ENCODE results near the gene MBNL1.

MBNL1 gene

DNA sequence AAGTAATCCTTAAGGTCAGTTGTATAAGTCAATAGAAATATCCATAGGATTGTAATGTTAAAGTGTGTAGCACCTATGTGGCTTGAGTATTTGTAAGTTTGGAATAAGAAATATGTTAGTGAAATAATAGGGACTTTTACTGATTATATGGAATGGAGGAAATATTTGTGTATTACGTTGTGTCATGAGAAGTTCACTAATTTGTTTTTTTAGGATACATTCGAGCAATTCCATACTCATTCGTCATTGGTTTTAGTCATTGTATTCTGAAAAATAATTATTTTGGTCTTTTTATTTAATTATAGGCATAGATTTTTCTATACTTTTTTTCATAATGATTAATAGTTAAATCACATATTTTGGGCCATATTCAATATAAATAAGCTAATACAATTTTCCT is 21.0 kb downstream of the MBNL1 start:
- no peak for DNase-seq
- in situ Hi-C loops (cut with HindIII; ENCODE audit: low pct_ligation_motif_present, low pct_unique_long_range_greater_than_20kb, low sequenced_read_pairs), result no loop called here

DNA sequence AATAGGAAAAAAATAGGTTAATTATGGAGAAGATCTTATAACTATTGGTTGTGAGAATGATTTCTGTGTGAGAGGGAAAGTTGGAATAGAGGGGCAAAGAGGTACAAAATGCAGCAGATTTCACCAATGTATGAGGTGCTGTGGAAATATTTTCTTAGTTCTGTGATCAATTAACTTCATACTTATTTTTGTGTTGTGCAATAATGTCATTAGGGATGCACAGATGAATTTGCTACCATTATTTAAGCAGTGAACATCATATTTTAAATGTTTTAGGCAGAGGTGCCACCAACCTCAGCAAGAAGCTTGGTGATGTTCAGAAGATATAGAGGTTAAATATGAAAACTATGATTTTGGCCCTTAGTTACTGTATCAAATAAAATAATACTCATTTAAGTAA is 21.6 kb downstream of the MBNL1 start:
- DNase-seq, result no peak
- in situ Hi-C loops (cut with HindIII; ENCODE audit: low pct_ligation_motif_present, low pct_unique_long_range_greater_than_20kb, low sequenced_read_pairs), result no loop called here

DNA sequence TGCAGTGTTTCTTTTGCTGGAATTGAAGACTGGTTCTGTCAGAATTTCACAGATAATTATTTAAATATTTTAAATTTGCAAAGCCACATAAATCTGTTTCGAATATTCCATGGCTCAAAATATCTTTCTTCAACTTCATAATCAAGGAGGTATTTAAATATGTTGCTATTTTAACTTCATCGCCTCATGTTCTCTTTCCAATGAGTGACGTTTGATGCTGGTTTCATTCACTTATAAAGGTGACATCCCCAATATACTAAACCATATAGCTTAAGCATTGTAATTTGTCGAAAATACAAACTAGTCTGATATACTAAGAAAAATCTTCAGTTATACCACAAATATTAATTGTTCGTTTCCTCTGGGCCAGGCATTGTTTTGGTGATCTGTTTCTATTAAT is 22.5 kb downstream of the MBNL1 start:
- in situ Hi-C loops (cut with HindIII; ENCODE audit: low pct_ligation_motif_present, low pct_unique_long_range_greater_than_20kb, low sequenced_read_pairs), result no loop called here
- no peak for DNase-seq

DNA sequence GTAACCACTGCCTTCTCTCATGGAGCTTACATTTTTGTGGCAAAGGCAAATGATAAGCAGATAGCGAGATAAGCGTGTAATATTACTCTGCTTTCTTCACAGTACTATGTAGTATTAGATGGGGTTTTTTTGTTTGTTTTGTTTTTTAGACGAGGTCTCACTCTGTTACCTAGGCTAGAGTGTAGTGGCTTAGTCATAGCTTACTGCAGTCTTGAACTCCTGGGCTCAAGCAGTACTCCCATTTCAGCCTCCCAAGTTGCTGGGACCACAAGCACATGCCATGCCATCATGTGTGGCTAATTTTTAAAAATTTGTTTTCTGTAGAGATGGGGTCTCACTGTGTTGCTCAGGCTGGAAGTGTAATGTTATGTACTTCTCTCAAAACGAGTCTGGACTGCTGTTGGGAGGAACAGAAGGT is 22.9 kb downstream of the MBNL1 start:
- DNase-seq, result no peak
- in situ Hi-C loops (cut with HindIII; ENCODE audit: low pct_ligation_motif_present, low pct_unique_long_range_greater_than_20kb, low sequenced_read_pairs), result no loop called here

DNA sequence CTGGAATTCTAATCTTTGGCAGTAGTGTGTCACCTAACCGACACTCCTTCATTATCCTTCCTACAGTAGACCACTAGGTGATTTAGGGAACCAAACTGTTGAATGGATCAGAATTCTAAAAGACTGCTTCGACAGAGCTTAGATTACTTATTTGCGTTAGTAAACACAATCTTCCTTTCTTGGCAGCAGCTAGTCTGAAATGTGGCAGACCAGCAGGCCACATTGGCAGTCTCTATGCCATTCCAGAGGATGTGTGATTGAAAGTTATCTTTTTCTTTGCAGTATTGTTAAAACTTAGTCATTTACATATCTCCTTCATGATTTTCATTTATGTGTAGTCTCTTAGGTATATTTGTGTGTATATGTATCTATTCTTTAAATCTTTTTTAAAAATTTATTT is 23.6 kb downstream of the MBNL1 start:
- no peak for DNase-seq
- in situ Hi-C loops (cut with HindIII; ENCODE audit: low pct_ligation_motif_present, low pct_unique_long_range_greater_than_20kb, low sequenced_read_pairs), result no loop called here

DNA sequence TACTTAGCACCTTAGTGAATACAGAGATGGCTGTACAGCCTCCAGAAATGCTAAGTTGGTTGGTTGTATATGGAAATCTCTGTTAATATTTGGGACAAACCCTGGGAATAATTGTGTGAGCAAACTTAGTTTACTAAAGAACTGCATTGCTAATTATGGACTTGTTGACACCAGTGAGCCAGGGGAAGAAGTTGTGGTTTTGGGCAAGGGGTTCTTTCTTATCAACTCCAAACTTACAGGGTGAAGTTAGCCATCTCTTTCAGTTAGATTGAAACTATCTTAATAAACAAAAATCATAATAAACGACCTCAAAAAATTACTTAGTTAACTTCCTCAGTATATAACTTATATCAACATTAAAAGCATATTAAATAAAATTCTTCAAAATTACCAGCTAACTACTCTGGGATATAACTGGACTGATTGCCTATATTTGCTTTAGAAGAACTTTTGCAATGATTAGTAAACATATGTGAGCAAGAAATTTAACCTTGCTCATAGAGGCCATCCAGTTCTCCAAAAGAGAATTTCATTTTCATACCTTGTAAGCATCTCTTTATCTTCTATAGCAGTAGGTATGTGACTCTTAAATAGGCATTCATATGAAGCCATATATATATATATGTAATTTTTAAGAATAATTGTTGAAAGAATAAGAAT is 24.7 kb downstream of the MBNL1 start:
- in situ Hi-C loops (cut with HindIII; ENCODE audit: low pct_ligation_motif_present, low pct_unique_long_range_greater_than_20kb, low sequenced_read_pairs), result no loop called here
- DNase-seq, result no peak

DNA sequence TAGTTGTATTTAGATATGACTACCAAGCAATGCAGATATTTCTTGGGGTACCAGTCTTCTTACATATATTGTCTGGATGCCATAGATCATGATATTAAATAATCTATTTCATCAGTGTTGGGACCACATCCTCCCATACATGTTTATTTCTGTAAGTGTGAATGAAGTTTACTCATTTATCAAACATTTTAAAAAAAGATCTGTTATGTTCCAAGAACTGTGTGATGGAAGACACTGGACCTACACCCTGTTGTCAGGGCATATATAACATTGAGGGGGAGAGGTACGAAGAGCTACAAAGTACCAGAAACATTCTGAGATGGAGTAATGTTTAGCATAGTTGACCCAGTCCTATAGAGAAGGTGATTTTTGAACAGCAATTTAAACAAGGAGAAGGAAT is 26.6 kb downstream of the MBNL1 start:
- in situ Hi-C loops (cut with HindIII; ENCODE audit: low pct_ligation_motif_present, low pct_unique_long_range_greater_than_20kb, low sequenced_read_pairs), result no loop called here
- DNase-seq, result no peak

DNA sequence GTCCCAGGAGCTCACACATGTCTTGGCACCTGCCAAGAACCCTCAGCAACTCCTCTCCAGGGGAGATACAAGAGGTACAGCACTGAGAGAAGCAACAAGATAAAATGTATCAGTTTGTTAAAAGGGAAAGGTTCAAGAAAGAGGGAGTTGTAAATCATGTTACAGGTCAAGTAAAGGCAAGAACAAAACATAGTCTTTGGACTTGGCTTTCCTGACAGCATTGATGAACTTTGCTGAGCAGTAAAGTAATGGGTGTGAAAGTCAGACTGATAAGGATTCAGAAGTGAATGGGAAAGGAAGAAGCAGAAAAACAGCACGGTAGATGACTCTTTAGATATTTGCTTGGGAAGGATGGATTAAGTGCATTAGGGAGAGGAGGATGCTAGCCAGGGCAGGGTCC is 27.1 kb downstream of the MBNL1 start:
- in situ Hi-C loops (cut with HindIII; ENCODE audit: low pct_ligation_motif_present, low pct_unique_long_range_greater_than_20kb, low sequenced_read_pairs), result no loop called here
- no peak for DNase-seq

DNA sequence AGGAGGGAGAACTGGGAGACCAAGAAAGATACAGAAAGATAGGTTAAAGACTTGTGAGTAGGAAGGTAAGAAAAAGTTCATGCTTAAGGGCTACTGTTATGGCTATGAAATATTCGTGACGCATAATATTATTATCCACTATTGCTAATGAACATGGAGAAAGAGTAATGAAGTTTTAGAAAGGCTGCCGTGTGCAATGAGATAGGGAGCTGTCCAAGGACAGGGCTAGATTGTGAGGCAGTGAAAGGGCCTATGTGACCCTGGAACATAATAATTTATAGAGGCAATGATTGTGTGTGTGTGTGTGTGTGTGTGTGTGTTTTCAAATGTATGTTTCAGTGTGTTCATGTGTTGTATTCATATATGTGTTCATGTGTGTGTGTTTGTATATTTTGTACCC is 27.7 kb downstream of the MBNL1 start:
- in situ Hi-C loops (cut with HindIII; ENCODE audit: low pct_ligation_motif_present, low pct_unique_long_range_greater_than_20kb, low sequenced_read_pairs), result no loop called here
- no peak for DNase-seq

DNA sequence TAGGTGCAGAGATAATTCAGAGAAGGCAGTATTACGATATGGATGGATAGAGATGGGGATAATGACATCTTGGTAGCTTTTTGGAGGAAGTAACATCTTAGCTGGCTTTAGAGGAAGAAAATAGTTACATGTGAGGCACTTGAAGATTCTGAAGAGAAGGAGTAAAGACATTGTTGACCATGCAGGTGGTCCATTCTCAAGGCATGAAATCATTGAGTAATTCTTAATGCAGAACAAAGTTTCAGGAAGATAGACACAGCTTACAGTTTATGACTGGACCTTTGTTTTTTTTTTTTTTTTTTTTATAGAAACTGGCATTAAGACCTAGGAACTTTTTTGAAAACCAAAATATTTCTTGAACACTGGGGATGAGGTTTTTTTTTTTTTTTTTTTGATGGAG is 28.2 kb downstream of the MBNL1 start:
- DNase-seq, result peak; percentile 27

DNA sequence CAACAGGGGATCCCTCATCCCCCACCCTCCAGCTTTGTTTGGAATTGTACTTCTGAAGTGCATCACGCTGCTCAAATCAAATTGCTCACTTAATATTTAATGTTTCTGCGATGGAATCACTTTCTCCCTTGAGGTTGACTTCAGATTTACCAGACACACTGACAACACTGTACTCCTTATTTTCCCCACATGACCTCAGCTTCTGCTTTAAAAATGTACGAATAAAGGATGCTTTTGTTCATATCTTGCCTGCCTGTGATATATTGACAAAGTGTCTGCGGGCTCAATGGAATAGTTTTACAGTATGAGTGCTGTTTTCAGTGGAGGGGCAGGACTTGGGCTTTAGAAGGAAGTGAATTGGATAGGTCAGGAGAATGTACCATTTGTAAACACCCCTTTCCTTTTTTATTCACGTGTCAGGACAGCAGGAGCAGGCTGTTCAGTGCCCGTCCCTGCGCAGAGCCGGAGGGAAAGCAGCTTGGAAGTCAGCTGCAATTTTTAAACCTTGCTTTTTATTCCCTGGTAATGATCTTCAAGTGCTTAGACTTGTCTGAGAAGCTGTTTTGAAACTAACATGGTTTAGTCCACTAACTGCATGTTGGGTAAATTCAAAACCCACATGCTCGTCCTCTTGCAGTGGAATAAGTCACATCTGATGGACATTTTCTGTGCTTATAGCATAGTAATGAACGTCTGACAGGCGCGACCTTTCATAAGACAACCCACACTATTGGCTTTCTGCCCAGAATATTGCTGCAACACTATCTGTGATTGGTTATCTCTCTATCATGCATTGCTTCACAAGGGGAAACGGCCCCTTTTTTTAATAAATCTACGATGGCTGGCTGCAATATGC is 29.9 kb downstream of the MBNL1 start:
- in situ Hi-C loops (cut with HindIII; ENCODE audit: low pct_ligation_motif_present, low pct_unique_long_range_greater_than_20kb, low sequenced_read_pairs), result no loop called here
- peak; percentile 70 for DNase-seq

More for the DNA sequence above, 28.2 kb downstream of the MBNL1 start:
- in situ Hi-C loops (cut with HindIII; ENCODE audit: low pct_ligation_motif_present, low pct_unique_long_range_greater_than_20kb, low sequenced_read_pairs), result no loop called here

DNA sequence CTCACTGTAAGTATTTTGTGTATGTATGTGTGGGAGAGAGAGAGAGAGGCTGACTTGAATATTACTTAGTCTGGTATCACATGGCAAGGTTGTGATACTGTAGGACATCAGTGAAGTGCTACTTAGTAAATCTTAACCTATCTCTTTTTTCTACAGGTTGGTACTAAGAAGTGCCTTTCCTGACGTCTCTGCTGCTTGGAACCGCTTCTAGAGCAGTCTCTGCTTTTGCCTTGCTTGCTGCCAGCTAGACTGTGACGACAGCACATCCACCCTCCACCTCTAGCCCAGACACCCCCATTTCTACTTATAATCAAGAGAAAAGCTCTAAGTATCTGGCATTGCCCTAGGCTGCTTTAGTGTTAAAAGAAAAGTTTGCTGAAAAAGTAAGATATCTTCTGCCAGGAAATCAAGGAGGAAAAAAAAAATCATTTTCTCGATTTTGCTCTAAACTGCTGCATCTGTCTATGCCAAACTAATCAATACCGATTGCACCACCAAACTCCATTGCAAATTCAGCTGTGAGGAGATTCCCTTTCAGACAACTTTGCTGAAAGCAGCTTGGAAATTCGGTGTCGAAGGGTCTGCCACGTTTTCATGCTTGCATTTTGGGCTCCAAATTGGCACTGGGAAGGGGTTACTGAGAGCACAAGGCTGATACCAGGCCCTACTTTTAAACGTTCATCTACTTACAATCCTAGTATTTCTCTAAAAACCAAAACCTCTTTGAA is 30.7 kb downstream of the MBNL1 start:
- in situ Hi-C loops (cut with HindIII; ENCODE audit: low pct_ligation_motif_present, low pct_unique_long_range_greater_than_20kb, low sequenced_read_pairs), result no loop called here
- no peak for DNase-seq

DNA sequence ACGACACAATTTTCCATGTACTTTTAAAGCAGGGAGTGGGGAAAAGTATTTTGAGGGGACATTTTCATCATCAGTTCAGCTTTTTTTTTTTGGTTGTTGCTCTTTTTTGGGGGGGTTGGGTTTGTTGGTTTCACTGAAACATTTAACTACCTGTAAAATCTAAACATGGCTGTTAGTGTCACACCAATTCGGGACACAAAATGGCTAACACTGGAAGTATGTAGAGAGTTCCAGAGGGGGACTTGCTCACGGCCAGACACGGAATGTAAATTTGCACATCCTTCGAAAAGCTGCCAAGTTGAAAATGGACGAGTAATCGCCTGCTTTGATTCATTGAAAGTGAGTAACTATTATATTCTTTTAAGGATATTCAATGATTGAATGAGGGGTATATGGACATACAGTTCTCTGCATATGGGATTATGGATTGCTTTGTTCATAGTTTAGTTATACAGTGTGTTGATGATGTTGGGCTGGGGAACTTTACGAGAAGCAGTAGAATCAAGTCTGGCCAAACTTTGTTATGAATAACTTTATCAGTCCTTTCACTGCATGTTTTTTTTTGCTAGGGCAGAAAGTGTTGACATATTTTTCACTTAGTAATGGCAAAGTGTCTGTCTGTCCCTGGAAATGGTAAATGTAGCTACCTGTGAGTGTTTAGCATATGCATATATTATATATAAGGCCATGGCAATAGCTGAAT is 31.5 kb downstream of the MBNL1 start:
- no peak for DNase-seq
- in situ Hi-C loops (cut with HindIII; ENCODE audit: low pct_ligation_motif_present, low pct_unique_long_range_greater_than_20kb, low sequenced_read_pairs), result no loop called here

DNA sequence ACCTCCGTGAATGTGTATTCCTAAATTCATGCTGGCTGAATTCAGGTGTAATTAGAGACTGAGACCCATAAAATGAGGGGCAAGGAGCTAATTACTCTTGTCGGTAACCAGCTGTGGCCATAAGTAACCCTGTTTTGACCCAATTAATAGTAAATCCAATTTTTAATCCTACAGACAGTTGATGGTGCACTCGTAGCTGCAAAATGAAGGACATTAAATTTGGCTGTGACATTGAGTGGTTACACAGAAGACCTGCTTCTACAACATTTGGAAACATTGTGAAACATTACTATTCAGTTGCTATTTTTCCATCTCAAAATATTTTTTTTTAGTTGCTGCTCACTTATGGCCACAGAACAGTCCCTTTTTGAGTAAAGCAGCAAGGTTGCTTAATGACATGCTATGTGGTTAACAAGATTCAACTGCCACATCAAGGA is 33.0 kb downstream of the MBNL1 start:
- in situ Hi-C loops (cut with HindIII; ENCODE audit: low pct_ligation_motif_present, low pct_unique_long_range_greater_than_20kb, low sequenced_read_pairs), result no loop called here
- no peak for DNase-seq

DNA sequence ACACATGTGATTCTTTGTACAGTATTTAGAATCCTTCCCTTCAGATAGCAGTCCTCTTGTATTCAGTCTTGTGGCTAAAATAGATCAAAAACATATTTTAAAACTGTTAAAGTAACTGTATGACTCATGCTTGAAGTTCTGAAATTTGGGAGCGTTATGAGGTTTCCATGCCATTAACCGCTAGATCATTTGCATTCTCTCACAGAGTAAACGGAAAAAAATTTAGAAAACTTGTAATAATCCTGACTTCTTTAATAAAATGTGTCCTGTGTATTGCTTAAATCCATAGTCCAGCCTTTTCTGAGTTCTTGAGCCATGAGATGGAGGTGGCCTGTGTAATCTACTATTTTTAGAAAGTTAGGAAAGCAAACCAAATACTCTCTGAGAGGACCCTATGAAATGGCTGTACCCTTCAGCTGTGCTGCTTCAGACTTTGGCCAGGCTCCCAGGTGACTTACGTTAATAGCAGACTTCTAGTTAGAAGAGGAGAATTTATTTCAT is 33.8 kb downstream of the MBNL1 start:
- in situ Hi-C loops (cut with HindIII; ENCODE audit: low pct_ligation_motif_present, low pct_unique_long_range_greater_than_20kb, low sequenced_read_pairs), result no loop called here
- no peak for DNase-seq

DNA sequence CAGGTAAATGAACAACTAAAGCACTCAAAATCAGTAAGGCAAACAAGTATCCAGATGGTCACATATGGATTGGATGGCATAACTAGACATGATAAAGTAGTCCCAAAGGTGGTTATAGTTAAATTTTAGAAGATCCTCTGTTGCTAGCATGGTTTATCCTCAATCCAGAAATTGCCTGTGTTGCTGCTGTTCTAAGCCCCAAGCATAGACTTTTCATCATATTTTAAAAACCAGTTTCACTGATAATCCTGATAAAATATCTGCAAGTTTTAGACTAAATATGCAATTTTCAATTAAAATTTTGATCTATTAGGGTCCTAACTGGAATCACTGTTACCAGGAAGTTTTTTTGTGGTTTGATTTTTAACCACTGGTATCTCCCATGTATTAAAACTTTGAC is 35.4 kb downstream of the MBNL1 start:
- in situ Hi-C loops (cut with HindIII; ENCODE audit: low pct_ligation_motif_present, low pct_unique_long_range_greater_than_20kb, low sequenced_read_pairs), result no loop called here
- DNase-seq, result no peak

DNA sequence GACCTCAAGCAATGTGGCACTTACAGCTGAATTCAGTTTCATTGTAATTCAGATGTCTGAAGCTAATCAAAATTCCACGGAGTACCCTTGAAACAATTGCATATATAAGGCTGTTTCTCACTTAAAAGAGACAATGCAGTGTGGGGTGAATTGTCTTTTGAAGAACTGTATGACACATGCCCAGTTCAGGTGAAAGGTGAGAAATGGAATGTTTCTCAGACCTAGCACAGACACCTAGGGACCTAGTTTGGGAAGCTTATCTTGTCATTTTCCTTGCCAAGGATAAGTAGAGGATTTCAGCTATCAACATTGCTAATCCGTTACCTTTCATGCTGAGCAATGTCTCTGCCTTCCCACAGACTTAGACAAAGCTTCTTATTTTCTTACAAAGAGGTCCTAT is 36.3 kb downstream of the MBNL1 start:
- no peak for DNase-seq
- in situ Hi-C loops (cut with HindIII; ENCODE audit: low pct_ligation_motif_present, low pct_unique_long_range_greater_than_20kb, low sequenced_read_pairs), result no loop called here

DNA sequence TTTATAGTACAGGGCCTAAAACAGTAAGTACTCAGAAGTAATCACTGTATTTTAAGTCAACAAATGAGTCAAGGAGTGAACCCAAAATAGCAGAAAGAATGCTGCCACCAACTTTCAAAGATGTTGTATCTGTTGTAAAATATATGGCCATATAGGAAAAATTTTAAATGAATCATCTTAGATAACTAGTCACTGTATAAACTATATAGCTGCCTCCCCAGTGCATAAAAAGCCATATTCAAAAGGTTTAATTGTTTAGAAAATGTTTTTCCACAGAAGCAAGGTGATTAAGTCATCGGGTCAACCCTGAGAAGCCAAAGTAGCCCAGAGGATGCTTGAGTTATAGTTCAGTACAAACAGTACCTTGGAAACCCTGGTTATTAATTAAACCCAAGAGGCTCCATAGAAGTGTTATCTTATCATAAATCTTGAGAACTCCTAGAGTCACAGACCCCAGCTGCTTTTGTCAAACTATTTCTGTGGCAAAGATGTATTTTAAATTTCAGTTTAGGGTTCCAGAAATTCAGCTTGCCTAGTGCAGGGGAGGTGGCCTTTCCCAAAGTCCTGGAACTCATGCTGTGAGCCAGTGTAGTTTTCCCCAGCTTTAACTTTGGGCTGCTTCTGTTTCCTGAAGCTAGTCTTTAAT is 39.2 kb downstream of the MBNL1 start:
- DNase-seq, result peak; percentile 58

More for the DNA sequence above, 39.2 kb downstream of the MBNL1 start:
- in situ Hi-C loops (cut with HindIII; ENCODE audit: low pct_ligation_motif_present, low pct_unique_long_range_greater_than_20kb, low sequenced_read_pairs), result no loop called here

All from ACHN (cell line).